ENCODE measurements around the gene LINGO3. TPM values are rescaled to one million over a fixed set of nuclear protein-coding genes. Genes with fewer than 3 reads are reported as not detected.
A peak's percentile ranks its signal among the peaks of the same experiment; 100 is the strongest.

Gene LINGO3
- polyA plus RNA-seq, 1 experiment: not detected

- DNase-seq (ENCODE audit: low read depth, low spot score): no peak
- H3K27ac ChIP-seq (ENCODE audit: low read depth, low read length): no peak overlapping the region
- ChIA-PET CTCF (interaction anchor here (1.0 kb wide), 1 partner anchor 16 kb away, joined by 3 read pairs; no protein-coding TSS in a partner anchor), POLR2A (no interaction called here)
- no peak for TF ChIP-seq CTCF (IDR thresholded peaks at IDR 0.05; ENCODE audit: low read depth, low read length)
- peaks cover 59% of the 10 kb centered on the region for H3K27me3 ChIP-seq (ENCODE audit: control insufficient read depth, insufficient read depth, low read length)
- no peak overlapping the region for H3K4me3 ChIP-seq (ENCODE audit: low read depth, low read length)
- peaks cover 4% of the 10 kb centered on the region; the same call in 1 of the 2 replicates for H3K9me3 ChIP-seq (ENCODE audit: control insufficient read depth, insufficient read depth, low read length)
These were observed 17.3 kb downstream of the LINGO3 start for GRCh38 chr19:2290441-2291184.

GRCh38 chr19:2289714-2290435 is 18.1 kb downstream of the LINGO3 start:
- H3K4me3 ChIP-seq (ENCODE audit: low read depth, low read length): peak overlapping the region; percentile 10; the same call in 1 of the 2 replicates
- POLR2A ChIA-PET: no interaction called here
- CTCF ChIA-PET: no interaction called here
- no peak overlapping the region for H3K27ac ChIP-seq (ENCODE audit: low read depth, low read length)
- DNase-seq (ENCODE audit: low read depth, low spot score): no peak
- H3K9me3 ChIP-seq (ENCODE audit: control insufficient read depth, insufficient read depth, low read length): peaks cover 4% of the 10 kb centered on the region; the same call in 1 of the 2 replicates
- TF ChIP-seq CTCF (IDR thresholded peaks at IDR 0.05; ENCODE audit: low read depth, low read length): no peak
- H3K27me3 ChIP-seq (ENCODE audit: control insufficient read depth, insufficient read depth, low read length): peaks cover 57% of the 10 kb centered on the region

- H3K27ac ChIP-seq (ENCODE audit: low read depth, low read length): no peak overlapping the region
- no peak for TF ChIP-seq CTCF (IDR thresholded peaks at IDR 0.05; ENCODE audit: low read depth, low read length)
- H3K4me3 ChIP-seq (ENCODE audit: low read depth, low read length): no peak overlapping the region
- no peak for DNase-seq (ENCODE audit: low read depth, low spot score)
- ChIA-PET POLR2A (interaction anchor here (0.5 to 1.2 kb wide), 3 partner anchors 18 to 138 kb away, joined by 3 to 7 read pairs (median 3); partner anchors contain the start of gene AP3D1), CTCF (no interaction called here)
- peaks cover 50% of the 10 kb centered on the region for H3K27me3 ChIP-seq (ENCODE audit: control insufficient read depth, insufficient read depth, low read length)
- peaks cover 4% of the 10 kb centered on the region; the same call in 1 of the 2 replicates for H3K9me3 ChIP-seq (ENCODE audit: control insufficient read depth, insufficient read depth, low read length)
These were observed 18.9 kb downstream of the LINGO3 start for GRCh38 chr19:2288818-2289713.

- DNase-seq (ENCODE audit: low read depth, low spot score): no peak
- no peak for TF ChIP-seq CTCF (IDR thresholded peaks at IDR 0.05; ENCODE audit: low read depth, low read length)
- CTCF ChIA-PET: no interaction called here
These were observed 19.6 kb downstream of the LINGO3 start for GRCh38 chr19:2288338-2288817.

More at GRCh38 chr19:2288338-2288817, 19.6 kb downstream of the LINGO3 start:
- POLR2A ChIA-PET: interaction anchor here (0.5 to 1.2 kb wide), 3 partner anchors 17 to 137 kb away, joined by 3 to 7 read pairs (median 3); partner anchors contain the start of gene AP3D1
- Histone ChIP-seq H3K27me3 (ENCODE audit: control insufficient read depth, insufficient read depth, low read length) (peaks cover 45% of the 10 kb centered on the region), H3K27ac (ENCODE audit: low read depth, low read length) (no peak overlapping the region), H3K4me3 (ENCODE audit: low read depth, low read length) (no peak overlapping the region), H3K9me3 (ENCODE audit: control insufficient read depth, insufficient read depth, low read length) (peaks cover 4% of the 10 kb centered on the region; the same call in 1 of the 2 replicates)

All from AG04450 (cell line).